ENCODE results near the gene GALNT17.

- no peak for TF ChIP-seq POLR2A (IDR thresholded peaks at IDR 0.05)
- TF ChIP-seq, protein P1, sequence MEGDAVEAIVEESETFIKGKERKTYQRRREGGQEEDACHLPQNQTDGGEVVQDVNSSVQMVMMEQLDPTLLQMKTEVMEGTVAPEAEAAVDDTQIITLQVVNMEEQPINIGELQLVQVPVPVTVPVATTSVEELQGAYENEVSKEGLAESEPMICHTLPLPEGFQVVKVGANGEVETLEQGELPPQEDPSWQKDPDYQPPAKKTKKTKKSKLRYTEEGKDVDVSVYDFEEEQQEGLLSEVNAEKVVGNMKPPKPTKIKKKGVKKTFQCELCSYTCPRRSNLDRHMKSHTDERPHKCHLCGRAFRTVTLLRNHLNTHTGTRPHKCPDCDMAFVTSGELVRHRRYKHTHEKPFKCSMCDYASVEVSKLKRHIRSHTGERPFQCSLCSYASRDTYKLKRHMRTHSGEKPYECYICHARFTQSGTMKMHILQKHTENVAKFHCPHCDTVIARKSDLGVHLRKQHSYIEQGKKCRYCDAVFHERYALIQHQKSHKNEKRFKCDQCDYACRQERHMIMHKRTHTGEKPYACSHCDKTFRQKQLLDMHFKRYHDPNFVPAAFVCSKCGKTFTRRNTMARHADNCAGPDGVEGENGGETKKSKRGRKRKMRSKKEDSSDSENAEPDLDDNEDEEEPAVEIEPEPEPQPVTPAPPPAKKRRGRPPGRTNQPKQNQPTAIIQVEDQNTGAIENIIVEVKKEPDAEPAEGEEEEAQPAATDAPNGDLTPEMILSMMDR (IDR thresholded peaks at IDR 0.05) = no peak
Measured at GRCh38 chr7:71521506-71521905, 389.6 kb downstream of the GALNT17 start.

All from uterus (tissue), 2 donors.